GM18868 (cell line): Measurements from ENCODE around the gene C2orf42.
"Not testable (repeated sequence)": the region's sequence is repeated elsewhere in the genome, so short reads cannot be mapped to it uniquely, and the experiment has no call there.

Experiments used
- ATAC-seq: cut with Tn5 transposase; IDR thresholded peaks from one replicate; pipeline ENCODE4 v1.9.1; 2021; ENCODE audit warnings: mild to moderate bottlenecking, moderate library complexity; ENCODE audit not compliant: unreplicated experiment

Gene C2orf42

GRCh38 chr2:70132244-70133126 lies 58.3 kb downstream of the C2orf42 start:
- peak; percentile 49 for ATAC-seq

GRCh38 chr2:70131344-70132143 lies 59.3 kb downstream of the C2orf42 start:
- not testable (repeated sequence) for ATAC-seq

- no peak for ATAC-seq
Measured at GRCh38 chr2:70128005-70128404, 62.8 kb downstream of the C2orf42 start.

- no peak for ATAC-seq
Measured at GRCh38 chr2:70126413-70126812, 64.4 kb downstream of the C2orf42 start.

GRCh38 chr2:70125498-70125898 lies 65.3 kb downstream of the C2orf42 start:
- ATAC-seq = no peak

- no peak for ATAC-seq
Measured at GRCh38 chr2:70124983-70125480, 65.8 kb downstream of the C2orf42 start.

- no peak for ATAC-seq
Measured at GRCh38 chr2:70123829-70124116, 67.0 kb downstream of the C2orf42 start.

- ATAC-seq = no peak
Measured at GRCh38 chr2:70123051-70123828, 67.6 kb downstream of the C2orf42 start.

GRCh38 chr2:70122470-70122869 lies 68.3 kb downstream of the C2orf42 start:
- ATAC-seq = no peak

- no peak for ATAC-seq
Measured at GRCh38 chr2:70121627-70122372, 69.0 kb downstream of the C2orf42 start.

GRCh38 chr2:70118798-70119454 lies 71.9 kb downstream of the C2orf42 start:
- no peak for ATAC-seq

GRCh38 chr2:70116936-70117552 lies 73.8 kb downstream of the C2orf42 start:
- no peak for ATAC-seq

GRCh38 chr2:70115646-70116442 lies 75.0 kb downstream of the C2orf42 start:
- peak; percentile 56 for ATAC-seq

GRCh38 chr2:70113359-70114070 lies 77.3 kb downstream of the C2orf42 start:
- ATAC-seq = no peak

GRCh38 chr2:70111752-70112591 lies 78.8 kb downstream of the C2orf42 start:
- ATAC-seq = no peak

- not testable (repeated sequence) for ATAC-seq
Measured at GRCh38 chr2:70110397-70110796, 80.4 kb downstream of the C2orf42 start.

- ATAC-seq = not testable (repeated sequence)
Measured at GRCh38 chr2:70106138-70106537, 84.7 kb downstream of the C2orf42 start.
